GM18870 (cell line): Measurements from ENCODE around the gene KDM5B.
"Not testable (repeated sequence)": the region's sequence is repeated elsewhere in the genome, so short reads cannot be mapped to it uniquely, and the experiment has no call there.

Experiments used
- ATAC-seq: cut with Tn5 transposase; IDR thresholded peaks from one replicate; pipeline ENCODE4 v1.9.1; 2021; ENCODE audit warnings: moderate library complexity; ENCODE audit not compliant: unreplicated experiment

Gene KDM5B

DNA sequence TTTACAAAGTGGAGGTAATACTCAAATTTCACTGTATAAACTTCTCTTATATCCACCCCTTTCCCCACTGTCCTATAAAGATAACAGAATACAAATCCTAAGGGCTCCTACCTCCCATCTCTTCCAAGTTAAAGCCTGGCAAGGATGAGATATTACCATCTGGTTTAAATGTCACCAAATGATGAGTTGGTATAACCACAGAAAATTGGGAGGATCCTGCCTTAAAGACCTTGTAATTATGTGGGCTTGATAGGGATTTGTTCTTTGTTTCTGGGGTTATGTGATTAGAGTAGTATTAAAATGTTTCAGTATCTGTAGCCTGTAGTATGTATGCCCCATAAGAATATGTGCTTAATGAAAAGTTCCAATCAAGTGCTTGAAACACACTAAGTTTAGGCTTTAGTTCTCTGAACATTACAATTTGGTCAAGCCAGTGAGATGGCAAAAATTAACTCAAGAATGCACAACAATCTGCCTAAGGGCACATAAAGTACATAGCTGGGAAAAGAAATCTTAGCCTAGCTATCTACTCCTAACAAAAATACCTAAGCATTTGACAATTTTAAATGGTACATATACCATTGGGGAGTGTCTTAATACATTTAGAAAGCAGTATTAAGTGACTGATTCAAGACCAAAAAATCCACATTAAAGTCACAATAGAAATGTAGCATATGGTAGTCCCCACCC, 14.0 kb downstream of the KDM5B start:
- no peak for ATAC-seq

DNA sequence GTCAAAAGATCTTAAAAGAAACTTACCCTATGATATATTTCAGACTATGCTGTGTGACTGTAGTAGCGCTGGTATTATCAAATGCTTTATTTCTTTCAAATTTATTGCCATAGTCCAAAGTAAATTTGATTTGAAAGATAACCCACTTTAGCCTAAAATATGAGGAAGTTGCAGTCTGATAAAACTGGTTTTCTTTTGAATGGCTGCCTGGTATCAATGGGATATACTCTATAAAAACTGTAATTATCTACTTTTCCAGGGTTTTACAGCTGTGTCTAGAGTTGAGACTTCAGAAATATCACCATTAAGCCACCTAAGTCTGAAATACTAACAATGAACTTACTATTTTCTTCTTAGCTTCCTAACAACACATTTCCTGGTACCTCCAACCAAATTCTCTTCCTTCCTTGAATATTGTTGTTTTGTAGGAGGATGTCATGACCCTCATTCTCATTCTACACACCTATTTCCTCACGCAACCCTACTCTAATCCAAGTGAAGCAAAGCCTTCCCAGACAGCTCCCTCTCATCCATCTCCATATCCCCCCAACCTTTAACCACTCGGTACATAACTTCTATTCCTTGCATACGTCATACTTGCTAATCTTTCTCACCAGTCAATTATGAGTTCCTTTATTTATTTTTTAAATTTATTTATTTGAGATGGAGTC, 17.0 kb downstream of the KDM5B start:
- no peak for ATAC-seq

DNA sequence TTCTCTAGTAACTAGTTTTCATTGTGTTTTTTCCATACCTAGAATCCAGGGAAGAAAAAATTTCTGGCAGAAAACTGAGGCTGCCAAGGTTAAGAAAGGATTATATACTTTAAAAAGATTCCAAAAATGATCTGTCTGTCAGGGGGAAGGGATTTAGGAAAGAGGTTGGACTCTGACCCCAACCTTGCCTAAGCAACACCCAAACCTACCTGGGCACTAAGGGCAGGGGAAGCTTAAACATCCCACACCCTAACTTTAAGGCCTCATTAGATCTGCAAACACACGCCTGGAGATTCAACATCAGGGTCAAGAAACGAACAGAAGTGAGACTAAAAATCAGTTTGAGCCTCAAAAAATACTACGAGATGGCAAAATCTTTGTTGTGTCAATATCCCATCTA, 19.4 kb downstream of the KDM5B start:
- ATAC-seq: no peak

DNA sequence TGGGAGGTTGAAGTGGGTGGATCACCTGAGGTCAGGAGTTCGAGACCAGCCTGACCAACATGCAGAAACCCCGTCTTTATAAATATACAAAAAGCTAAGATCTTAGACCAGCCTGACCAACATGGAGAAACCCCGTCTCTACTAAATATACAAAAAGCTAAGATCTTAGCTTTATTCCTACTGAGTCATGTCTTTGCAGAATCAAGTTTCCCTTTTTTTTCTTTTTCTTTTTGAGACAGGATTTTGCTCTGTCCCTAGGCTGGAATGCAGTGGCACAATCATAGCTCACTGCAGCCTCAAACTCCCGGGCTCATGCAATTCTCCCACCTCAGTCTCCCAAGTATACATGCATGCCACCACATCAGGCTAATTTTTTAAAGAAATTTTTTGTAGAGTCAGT, 21.4 kb downstream of the KDM5B start:
- ATAC-seq: no peak

DNA sequence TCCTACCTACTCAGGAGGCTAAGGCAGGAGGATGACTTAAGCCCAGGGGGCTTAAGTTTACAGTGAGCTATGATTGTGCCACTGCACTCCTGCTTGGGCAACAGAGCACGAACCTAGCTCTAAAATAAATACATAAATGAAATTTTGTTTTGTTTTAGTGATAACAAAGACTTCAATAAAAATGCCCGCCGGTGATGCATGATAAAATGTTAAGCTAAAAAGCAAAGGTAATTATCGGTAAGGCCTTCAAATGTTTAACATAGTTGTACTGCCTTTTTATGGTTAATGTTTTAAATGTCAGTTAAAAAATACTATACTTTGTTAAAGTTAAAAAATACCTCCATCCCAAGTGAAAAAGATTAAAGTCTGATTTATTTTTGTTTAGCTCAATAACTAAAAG, 27.0 kb downstream of the KDM5B start:
- ATAC-seq: no peak

DNA sequence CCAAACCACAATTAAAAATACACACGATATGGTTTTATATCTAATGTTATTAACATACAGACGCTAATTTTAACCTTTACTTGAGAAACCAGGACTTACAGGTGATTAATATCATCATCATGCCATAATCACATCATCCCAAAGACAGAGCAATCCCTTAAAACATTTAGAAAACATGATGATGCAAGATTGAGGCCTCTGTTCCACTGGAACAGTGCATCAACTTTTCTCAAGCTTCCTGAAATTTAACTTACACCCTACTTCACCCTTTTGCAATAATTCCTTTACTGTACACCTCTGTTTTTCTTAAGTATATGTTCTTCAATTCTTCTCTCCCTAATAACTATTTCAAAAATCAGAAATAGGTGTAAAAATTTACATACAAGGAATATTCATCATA, 38.1 kb downstream of the KDM5B start:
- ATAC-seq: no peak

DNA sequence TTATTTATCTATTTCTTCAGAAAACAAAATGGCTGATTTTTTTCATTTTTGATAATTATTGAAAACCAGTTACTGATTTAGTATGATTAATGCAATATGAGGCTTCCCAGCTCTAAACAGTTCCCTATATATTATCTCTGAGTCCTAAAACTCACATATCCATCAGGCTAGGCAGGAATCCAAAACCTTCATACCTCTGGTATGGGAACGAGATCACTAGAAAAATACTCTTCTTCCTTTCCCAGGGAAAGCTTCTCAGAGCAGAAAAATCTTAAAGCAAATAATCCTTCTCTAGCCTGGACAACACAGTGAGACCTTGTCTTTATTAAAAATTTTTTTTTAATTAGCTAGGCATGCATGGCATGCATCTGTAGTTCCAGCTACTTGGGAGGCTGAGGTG, 42.5 kb downstream of the KDM5B start:
- no peak for ATAC-seq

DNA sequence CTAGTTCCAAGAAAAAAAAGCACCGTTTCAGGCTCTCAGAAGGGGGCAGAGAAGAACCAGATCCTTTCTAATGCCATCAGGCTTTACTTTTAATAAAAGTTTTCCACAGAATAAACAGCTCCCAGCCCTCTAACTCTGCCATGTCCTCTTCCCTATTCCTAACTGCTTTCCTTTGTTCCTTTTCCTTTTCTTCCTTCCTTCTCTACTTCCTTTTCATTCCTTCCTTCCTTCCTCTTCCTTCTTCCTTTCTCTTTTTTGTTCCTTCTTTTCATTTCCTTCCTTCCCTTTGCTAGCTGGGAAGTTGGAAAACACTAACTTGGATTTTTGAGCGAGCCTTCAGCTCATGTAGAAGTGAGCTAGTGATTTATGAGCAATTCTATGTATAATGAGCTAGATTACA, 46.2 kb downstream of the KDM5B start:
- ATAC-seq: no peak

DNA sequence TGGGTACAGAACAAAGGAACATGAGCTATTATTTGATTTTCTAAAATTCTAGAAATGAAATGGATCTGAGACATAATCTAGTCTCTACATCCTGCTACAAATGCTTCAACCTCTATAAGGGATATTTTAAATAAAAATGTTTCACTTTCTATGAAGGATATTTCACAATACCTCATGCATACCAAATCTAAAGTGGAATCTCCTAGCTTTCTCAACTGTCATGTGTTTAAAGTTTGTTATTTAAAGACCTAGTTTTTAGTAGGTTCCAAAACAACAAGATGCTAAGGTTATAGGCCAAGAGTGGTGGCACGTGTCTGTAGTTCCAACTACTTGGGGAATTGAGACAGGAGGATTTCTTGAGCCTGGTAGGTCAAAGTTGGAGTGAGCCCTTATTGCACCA, 47.6 kb downstream of the KDM5B start:
- no peak for ATAC-seq

DNA sequence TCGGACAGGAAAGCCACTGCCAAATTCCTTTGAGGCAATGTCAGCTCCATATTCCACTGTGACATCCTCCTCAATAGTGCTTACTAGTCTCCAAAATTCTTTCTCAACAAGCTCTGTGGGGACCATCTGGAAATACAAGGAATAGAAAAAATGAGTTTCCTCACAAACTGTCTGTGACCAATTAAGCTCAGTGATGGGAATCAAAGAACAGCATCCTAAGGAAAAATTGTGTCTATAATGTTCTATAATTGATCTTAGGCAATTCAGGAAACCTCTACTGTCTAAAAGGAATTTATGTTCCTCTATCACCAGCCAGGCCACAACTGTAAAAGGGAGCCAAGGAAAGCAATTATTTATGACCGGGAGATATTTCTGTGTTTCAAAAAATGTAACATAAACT, 51.8 kb downstream of the KDM5B start:
- ATAC-seq: no peak

DNA sequence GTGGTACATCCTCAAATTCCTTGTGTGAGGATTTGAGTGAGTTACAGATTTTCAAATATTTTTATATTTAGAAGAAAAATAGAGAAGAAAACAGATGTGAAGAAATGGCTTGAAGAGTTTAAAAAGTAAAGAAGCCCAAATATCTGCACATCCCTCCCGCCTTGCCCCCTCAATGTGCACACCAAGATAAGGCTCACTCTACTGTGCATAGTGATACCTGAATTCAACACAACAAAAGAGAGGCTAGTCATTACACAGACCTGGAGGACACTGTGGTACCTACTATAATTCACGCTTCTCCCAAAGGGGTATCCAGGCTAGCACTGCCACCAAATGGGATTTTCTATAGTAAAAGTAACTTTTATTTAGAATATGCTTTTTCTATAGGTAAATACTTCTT, 53.9 kb downstream of the KDM5B start:
- ATAC-seq: no peak

DNA sequence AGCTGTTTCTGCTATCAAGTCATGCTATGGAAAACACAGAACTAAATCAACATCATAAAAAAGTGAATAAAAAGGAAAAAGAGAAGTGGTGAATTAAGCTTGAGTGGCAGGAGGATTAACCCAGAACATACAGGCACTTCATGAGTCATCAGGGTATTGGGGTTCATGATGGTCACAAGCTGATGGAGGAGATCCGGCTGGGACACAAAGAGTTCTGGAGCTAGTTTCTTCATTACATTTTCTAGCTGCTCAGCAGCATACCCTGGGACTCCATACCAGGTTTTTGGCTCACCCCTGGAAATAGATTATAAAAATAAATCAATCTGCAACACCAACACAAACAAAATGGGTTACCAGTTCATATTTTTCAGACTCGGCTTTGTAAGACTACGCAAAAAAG, 55.4 kb downstream of the KDM5B start:
- ATAC-seq: no peak

DNA sequence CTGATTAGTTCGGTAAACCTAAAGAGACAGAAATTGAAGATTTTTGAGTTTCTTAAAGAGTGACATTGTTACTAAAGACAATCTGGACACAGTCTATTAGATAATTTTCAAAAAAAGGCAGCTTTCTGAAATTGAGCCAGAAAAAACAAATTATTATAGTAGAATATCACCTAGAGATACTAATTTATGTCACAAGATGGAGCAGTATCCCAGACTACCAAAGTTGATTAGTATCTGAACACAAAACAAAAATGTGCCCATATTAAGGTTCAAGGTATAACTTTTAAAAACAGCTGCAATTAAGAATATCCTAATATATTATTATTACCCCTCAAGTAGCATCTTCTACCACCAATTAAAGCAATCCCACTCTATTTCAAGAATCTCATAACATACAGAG, 57.5 kb downstream of the KDM5B start:
- no peak for ATAC-seq

DNA sequence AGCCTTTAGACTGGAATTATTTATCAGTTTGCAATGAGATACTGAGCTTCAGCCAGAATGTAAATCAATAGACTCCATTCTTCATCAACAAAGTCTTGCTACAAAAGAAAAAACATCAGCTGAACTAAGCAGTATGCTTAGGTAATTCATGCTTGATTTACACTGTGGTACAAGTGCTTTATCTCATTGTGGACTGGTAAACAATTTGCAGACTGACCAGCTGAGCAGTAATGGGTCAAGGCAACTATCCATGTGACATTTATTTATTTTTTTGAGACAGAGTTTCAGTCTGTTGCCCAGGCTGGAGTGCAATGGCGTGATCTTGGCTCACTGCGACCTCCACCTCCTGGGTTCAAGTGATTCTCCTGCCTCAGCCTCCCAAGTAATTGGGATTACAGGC, 58.2 kb downstream of the KDM5B start:
- ATAC-seq: no peak

DNA sequence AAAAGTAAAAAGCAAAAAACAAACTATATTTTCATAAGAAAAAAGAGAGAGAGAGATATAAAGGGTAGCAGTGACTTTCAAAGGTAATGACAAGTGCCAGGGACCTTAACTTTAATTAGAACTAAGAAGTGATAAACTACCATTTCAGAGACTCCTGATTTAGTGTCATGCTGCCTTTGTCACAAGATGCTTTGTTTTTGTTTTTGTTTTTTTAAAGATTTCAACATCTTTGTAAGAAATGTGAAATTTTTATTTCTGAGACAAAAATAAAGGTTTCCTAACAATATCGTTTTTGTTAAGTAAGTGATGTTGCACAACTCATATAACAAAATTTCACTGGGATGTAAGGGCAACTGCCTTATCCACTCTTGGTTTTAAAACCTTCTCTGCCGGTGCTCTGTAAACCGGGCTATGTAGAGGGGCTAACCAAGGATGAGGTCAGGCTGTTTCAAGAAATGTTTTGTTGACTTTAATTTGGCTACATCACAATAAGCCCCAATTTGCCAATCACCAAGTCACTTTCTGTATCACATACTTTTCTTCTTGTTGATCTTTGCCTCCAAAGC, 62.8 kb downstream of the KDM5B start:
- ATAC-seq: no peak

DNA sequence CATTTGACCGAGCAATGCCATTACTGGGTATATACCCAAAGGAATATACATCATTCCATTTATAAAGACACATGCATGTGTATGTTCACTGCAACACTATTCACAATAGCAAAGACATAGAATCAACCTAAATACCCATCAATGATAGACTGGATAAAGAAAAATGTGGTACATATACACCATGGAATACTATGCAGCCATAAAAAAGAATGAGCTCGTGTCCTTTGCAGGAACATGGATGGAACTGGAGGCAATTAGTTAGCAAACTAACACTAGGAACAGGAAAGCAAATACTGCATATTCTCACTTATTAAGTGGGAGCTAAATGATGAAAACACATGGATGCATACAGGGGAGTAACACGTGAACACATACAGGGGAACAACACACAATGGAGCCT, 63.5 kb downstream of the KDM5B start:
- not testable (repeated sequence) for ATAC-seq

DNA sequence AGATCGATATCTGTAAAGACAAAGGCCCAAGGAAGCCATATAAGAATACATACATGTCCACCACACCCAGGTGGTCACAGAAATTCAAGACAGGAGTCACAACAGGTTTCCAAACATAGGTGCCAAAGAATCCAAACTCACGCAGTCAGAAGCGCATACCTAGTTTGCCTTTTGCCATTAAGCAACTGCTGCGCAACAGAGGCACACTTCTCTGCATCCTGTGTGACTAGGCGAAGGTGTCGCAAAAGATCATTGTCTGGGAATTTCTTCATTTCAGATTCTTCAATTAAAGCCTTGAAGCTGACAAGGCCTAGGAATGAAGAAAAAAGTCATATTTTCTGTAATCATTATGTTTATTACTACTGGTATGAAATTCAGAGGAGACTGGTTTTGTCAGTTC, 65.7 kb downstream of the KDM5B start:
- ATAC-seq: no peak

DNA sequence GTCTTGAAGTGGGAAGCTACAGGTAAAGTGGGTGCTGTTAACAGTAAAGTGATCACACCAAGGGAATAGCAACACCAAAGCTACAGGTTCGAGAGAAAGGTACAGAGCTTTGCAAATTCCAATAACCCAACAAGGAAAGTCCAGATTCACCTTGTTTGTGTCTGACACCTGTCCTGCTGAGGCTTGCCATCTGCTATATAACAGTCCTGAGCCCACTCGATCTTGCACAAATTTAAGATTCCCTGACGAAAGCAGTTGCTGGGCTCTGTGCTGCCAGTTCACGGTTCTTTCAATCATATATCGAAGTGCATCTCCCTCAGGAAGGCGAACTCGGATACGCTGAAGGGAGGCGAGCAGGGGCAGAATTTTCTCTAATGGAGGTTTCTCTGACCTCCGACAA, 75.0 kb downstream of the KDM5B start:
- ATAC-seq: no peak

DNA sequence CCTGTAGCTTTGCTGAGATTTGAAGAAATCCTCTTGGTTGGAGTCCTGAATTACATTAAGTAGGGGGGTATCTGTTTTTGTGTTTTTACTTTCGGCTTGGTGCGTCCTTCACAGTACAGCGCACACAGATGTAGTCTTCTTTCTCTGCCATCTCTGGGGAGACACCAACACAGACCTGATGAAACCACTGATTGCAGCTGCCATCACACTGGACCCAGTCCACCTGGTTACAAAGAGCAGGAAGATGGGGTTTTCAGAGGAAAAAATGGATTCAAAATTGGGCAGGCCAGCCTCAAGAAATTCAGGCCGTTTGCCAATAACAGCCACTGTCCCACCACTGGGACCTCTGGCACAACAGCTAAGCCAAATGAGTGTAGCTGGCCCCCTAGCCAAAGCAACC, 79.3 kb downstream of the KDM5B start:
- no peak for ATAC-seq

DNA sequence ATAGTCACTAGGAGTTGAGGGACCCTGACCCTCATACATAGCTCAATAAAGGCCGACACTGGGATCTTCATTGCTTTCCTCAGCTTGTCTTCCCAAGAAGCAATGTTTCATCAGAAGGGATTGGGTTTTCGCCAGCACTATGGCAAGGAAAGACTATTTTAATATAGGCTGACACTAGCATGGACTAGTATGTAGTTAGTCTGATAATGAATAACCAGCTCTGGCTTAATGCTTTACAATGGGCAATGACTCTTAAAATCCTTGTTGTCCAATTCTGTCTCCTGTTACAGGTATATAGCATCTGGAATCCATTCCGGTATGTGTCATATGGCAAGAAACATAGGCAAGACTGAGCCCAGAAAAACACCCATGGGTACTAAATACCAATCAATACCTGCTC, 82.7 kb downstream of the KDM5B start:
- no peak for ATAC-seq

DNA sequence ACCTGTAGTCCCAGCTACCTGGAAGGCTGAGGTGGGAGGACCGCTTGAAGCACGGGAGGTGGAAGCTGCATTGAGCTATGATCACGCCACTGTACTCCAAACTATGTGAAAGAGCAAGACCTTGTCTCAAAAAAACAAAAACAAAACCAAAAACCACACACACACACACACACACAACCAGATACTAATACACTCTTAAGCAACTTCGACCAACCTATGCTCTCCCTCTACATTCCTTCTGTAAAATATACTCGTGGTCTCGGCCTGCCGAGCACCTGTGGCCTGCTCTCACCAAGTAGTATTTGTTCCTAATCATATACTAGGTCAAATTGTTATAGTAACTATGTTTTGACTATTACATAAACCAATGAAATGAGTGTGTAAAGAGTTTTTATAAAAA, 84.5 kb downstream of the KDM5B start:
- ATAC-seq: no peak

DNA sequence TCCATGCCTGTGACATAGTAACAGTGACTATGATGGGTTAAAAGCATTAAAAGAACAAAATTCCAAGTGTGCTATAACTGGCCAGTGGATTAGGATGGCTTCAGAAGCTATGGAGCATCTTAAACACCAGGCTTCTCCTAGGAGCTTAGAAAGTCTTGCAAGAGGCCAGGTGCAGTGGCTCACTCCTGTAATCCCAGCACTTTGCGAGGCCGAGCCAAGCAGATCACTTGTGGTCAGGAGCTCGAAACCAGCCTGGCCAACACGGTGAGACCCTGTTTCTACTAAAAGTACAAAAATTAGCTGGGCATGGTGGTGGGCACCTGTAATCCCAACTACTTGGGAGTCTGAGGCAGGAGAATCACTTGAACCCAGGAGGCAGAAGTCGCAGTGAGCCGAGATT, 85.2 kb downstream of the KDM5B start:
- not testable (repeated sequence) for ATAC-seq

DNA sequence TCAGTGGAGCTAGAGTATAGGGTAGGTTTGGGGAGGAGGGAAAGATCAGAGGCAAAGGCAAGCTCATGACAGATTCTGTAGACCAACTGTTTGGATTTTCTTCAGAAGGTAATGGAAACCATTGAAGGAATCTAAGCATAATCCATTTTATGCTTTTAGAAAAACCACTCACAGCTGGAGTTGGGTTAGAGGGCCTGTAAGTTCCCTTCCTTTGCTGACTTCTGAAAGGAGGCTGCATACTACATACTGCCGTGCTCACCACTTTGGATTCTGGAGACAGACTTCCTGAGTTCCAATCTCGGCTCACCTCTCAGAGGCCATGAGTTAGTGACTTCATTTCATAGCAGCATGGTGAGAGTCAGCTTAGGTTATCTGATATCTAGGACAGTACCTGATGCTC, 91.6 kb downstream of the KDM5B start:
- ATAC-seq: no peak
